ENCODE data around the gene NSD1.

GRCh38 chr5:177269232-177269895, 135.8 kb downstream of the NSD1 start:
- no peak for TF ChIP-seq CTCF (IDR thresholded peaks at IDR 0.05)
- TF ChIP-seq POLR2A (IDR thresholded peaks at IDR 0.05): no peak

Data from gastroesophageal sphincter (tissue), 3 donors.